ENCODE measurements around the gene DZANK1. TPM values are rescaled to one million over a fixed set of nuclear protein-coding genes. Genes with fewer than 3 reads are reported as not detected.

Gene DZANK1
- total and polyA plus RNA-seq, 9 of the 15 experiments (the other 6 are each of a cell fraction or from before 2014, with no cell fraction given) = 0.04 to 0.18 (median 0.11) TPM; not detected in 2

DNA sequence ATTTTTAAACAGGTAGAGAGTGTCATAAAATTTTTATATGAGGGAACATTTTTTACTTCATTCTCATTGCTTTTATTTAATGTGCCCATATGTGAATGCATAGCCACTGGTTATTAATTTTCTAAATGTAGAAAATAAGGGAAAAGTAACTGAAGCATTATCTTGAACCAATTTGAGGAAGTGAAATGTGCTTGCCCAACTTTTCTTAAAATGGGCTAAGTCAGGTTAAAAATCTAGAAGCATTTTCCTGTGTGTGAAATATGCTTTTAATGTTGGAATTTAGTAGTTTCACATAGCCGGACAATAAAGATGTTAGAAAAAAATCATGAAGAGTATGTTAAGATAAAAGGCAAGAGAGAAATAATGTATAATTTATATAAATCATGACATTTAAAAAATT lies 44.7 kb upstream of the DZANK1 start:
- Histone ChIP-seq H3K9ac (ENCODE audit: insufficient read depth in 1 of 2, low read depth in 2 of 2, low read length in 2 of 2) (no peak overlapping the region), H3K9me3 (replicated peaks; ENCODE audit: control insufficient read depth, insufficient read depth, low read depth, low read length) (no peaks in the 10 kb centered on the region), H3K79me2 (ENCODE audit: control insufficient read depth, insufficient read depth, low read length) (peaks cover 17% of the 10 kb centered on the region), H2AFZ (ENCODE audit: low read depth, low read length) (no peak overlapping the region), H3K9me1 (ENCODE audit: control insufficient read depth, insufficient read depth, low read length) (no peaks in the 10 kb centered on the region), H3K4me3 (no peak overlapping the region), H3K4me2 (ENCODE audit: insufficient read depth, low read length) (no peak overlapping the region), H3K27me3 (ENCODE audit: control insufficient read depth in 2 of 2, insufficient read depth in 2 of 2, low read length in 2 of 2) (no peaks in the 10 kb centered on the region), H3K27ac (ENCODE audit: extremely low read depth, low read depth, low read length) (no peak overlapping the region), H3K36me3 (ENCODE audit: control insufficient read depth, insufficient read depth, low read length) (peaks cover 45% of the 10 kb centered on the region), H4K20me1 (replicated peaks; ENCODE audit: control insufficient read depth, insufficient read depth, low read length) (no peaks in the 10 kb centered on the region), H3K4me1 (replicated peaks in 1 of 2; ENCODE audit: control insufficient read depth in 2 of 2, insufficient read depth in 2 of 2, low read length in 2 of 2) (peaks cover 0 to 6% of the 10 kb centered on the region in 2 experiments; a peak in 2 of 5 replicates)
- WGBS (ENCODE audit: insufficient coverage, low coverage, missing lambda C conversion rate) = 100% methylated on average over 1 of the region's 1 CpG
- ATAC-seq = no peak
- POLR2A ChIA-PET = no interaction called here
- no peak for DNase-seq (ENCODE audit: extremely low read depth in 1 of 4, low spot score in 3 of 4)
- in situ Hi-C loops (cut with MboI) (no loop called here), intact Hi-C loops (cut with micrococcal nuclease) (no loop called here)
- no peak for TF ChIP-seq CHD2 (IDR thresholded peaks at IDR 0.05; ENCODE audit: low read depth, low read length)
- TF ChIP-seq SPI1 (IDR thresholded peaks at IDR 0.05; ENCODE audit: borderline replicate concordance, low read depth, low read length) = peak; percentile 45; the same call in 1 of the 2 replicates
- no peak for TF ChIP-seq PTTG1 (tag; IDR thresholded peaks at IDR 0.05; ENCODE audit: low read depth)
- TF ChIP-seq, protein P1, sequence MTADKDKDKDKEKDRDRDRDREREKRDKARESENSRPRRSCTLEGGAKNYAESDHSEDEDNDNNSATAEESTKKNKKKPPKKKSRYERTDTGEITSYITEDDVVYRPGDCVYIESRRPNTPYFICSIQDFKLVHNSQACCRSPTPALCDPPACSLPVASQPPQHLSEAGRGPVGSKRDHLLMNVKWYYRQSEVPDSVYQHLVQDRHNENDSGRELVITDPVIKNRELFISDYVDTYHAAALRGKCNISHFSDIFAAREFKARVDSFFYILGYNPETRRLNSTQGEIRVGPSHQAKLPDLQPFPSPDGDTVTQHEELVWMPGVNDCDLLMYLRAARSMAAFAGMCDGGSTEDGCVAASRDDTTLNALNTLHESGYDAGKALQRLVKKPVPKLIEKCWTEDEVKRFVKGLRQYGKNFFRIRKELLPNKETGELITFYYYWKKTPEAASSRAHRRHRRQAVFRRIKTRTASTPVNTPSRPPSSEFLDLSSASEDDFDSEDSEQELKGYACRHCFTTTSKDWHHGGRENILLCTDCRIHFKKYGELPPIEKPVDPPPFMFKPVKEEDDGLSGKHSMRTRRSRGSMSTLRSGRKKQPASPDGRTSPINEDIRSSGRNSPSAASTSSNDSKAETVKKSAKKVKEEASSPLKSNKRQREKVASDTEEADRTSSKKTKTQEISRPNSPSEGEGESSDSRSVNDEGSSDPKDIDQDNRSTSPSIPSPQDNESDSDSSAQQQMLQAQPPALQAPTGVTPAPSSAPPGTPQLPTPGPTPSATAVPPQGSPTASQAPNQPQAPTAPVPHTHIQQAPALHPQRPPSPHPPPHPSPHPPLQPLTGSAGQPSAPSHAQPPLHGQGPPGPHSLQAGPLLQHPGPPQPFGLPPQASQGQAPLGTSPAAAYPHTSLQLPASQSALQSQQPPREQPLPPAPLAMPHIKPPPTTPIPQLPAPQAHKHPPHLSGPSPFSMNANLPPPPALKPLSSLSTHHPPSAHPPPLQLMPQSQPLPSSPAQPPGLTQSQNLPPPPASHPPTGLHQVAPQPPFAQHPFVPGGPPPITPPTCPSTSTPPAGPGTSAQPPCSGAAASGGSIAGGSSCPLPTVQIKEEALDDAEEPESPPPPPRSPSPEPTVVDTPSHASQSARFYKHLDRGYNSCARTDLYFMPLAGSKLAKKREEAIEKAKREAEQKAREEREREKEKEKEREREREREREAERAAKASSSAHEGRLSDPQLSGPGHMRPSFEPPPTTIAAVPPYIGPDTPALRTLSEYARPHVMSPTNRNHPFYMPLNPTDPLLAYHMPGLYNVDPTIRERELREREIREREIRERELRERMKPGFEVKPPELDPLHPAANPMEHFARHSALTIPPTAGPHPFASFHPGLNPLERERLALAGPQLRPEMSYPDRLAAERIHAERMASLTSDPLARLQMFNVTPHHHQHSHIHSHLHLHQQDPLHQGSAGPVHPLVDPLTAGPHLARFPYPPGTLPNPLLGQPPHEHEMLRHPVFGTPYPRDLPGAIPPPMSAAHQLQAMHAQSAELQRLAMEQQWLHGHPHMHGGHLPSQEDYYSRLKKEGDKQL (CRISPR knock-in tag; IDR thresholded peaks at IDR 0.05; ENCODE audit: borderline replicate concordance) = no peak
- TF ChIP-seq BDP1 (IDR thresholded peaks at IDR 0.05; ENCODE audit: insufficient read depth, insufficient read length) = no peak
- FAIRE-seq = no peak
- CTCF ChIA-PET (ENCODE audit: low intra/inter-chr PET ratio) = no interaction called here
- BruUV-seq (replicated peaks) = no TSS peak
